ENCODE results near the gene CASP8.

The CASP8 gene

GRCh38 chr2:201260302-201260800 is at the start of gene CASP8:
Gene CASP8, plus strand, starts transcription at chr2:201260536. Its CDS starts 5,951 bp downstream, at chr2:201266487.
- peak in 1 of 56 donors; percentile 6 for DNase-seq

GRCh38 chr2:201215963-201216362 is 44.4 kb upstream of the CASP8 start:
- no peak for DNase-seq

- DNase-seq, result no peak
Observed at GRCh38 chr2:201216918-201217317, 43.4 kb upstream of the CASP8 start.

- no peak for DNase-seq
Observed at GRCh38 chr2:201218780-201219179, 41.6 kb upstream of the CASP8 start.

- no peak for DNase-seq
Observed at GRCh38 chr2:201219328-201220096, 40.8 kb upstream of the CASP8 start.

- DNase-seq, result peak in 2 of 56 donors; percentile 3 to 6
Observed at GRCh38 chr2:201220102-201220570, 40.2 kb upstream of the CASP8 start.

GRCh38 chr2:201223089-201224073 is 37.0 kb upstream of the CASP8 start:
- DNase-seq, result no peak

GRCh38 chr2:201228271-201228911 is 31.9 kb upstream of the CASP8 start:
- DNase-seq, result no peak

GRCh38 chr2:201228912-201229290 is 31.4 kb upstream of the CASP8 start:
- no peak for DNase-seq

- DNase-seq, result peak in 49 of 56 donors; percentile 3 to 78 (median 31)
Observed at GRCh38 chr2:201231781-201232466, 28.4 kb upstream of the CASP8 start.

GRCh38 chr2:201232467-201232815 is 27.9 kb upstream of the CASP8 start:
- DNase-seq, result no peak

- DNase-seq, result no peak
Observed at GRCh38 chr2:201233192-201233811, 27.0 kb upstream of the CASP8 start.

- DNase-seq, result no peak
Observed at GRCh38 chr2:201233812-201234662, 26.3 kb upstream of the CASP8 start.

- DNase-seq, result no peak
Observed at GRCh38 chr2:201234663-201235135, 25.6 kb upstream of the CASP8 start.

- DNase-seq, result peak in 9 of 56 donors; percentile 6 to 59 (median 16)
Observed at GRCh38 chr2:201235860-201236811, 24.2 kb upstream of the CASP8 start.

- no peak for DNase-seq
Observed at GRCh38 chr2:201237486-201238123, 22.7 kb upstream of the CASP8 start.

- peak in 1 of 56 donors; percentile 8 for DNase-seq
Observed at GRCh38 chr2:201239167-201239935, 21.0 kb upstream of the CASP8 start.

Data from amygdala (tissue), 56 donors.